Esophagus muscularis mucosa (tissue), 4 donors: ENCODE measurements around the gene STEEP1. TPM values are rescaled to one million over a fixed set of nuclear protein-coding genes. Genes with fewer than 3 reads are reported as not detected.

Source experiments
- DNase-seq: peaks from one replicate; pipeline ENCODE4 v3.0.0-alpha.2; 2017; ENCODE audit errors: extremely low spot score
- H3K27ac ChIP-seq, 4 donors: fragments of 200-600 bp; sonication (generic); replicated peaks in 1 of 4; 1 replicate in 3 of 4; 2 replicates in 1 of 4; pipeline ENCODE4 v1.5.1; 2016 to 2019; ENCODE audit warnings: mild to moderate bottlenecking in 1 of 4
- H3K27me3 ChIP-seq, 4 donors: fragments of 200-600 bp; sonication (generic); one replicate each; pipeline versions ENCODE4 v1.5.1 to v1.6.0; 2016 to 2019
- H3K36me3 ChIP-seq, 4 donors: fragments of 200-600 bp; sonication (generic); one replicate each; pipeline ENCODE4 v1.5.1; 2016 to 2019
- H3K4me1 ChIP-seq, 4 donors: fragments of 200-600 bp; sonication (generic); one replicate each; pipeline ENCODE4 v1.5.1; 2016 to 2019
- H3K4me3 ChIP-seq, 4 donors: fragments of 200-600 bp; sonication (generic); 1 replicate in 2 of 4; 2 replicates in 2 of 4; pipeline ENCODE4 v1.5.1; 2016 to 2019; ENCODE audit warnings: mild to moderate bottlenecking in 4 of 4, moderate library complexity in 1 of 4
- H3K9me3 ChIP-seq, 4 donors: fragments of 200-600 bp; sonication (generic); 1 replicate in 3 of 4; 2 replicates in 1 of 4; pipeline ENCODE4 v1.5.1; 2016 to 2019
- EP300 ChIP-seq: sonication (generic); formaldehyde crosslinking; IDR thresholded peaks from one replicate; pipeline ENCODE4 v1.6.1; 2017; ENCODE audit warnings: antibody characterized with exemption
- POLR2A ChIP-seq: fragments of 450-650 bp; IDR thresholded peaks from one replicate; pipeline ENCODE4 v1.6.1; 2017; ENCODE audit warnings: antibody characterized with exemption, moderate library complexity, mild to moderate bottlenecking, low read depth
- POLR2AphosphoS5 ChIP-seq, 2 donors: sonication (generic); formaldehyde crosslinking; IDR thresholded peaks; one replicate each; pipeline ENCODE4 v1.6.1; 2017; ENCODE audit warnings: antibody characterized with exemption in 2 of 2
- WGBS: methylation state at CpG from one replicate; pipeline ENCODE4 v1.1.5; 2018; 5-methylcytosine and 5-hydroxymethylcytosine counted together
- intact Hi-C: fragments of 100-400 bp; cut with DNase I; formaldehyde crosslinking; loops from one replicate; pipeline ENCODE4 v1.15.1; 2023
- total RNA-seq, 4 donors: library from RNA; depleted of rRNA; stranded (reverse); fragments of >200 nt; gene quantifications; one replicate each; pipeline versions ENCODE4 v1.1.0 to v1.2.1, GENCODE V29; 2016
- TF ChIP-seq, protein P1 (sequence below), 3 experiments: fragments of 200-600 bp in 2 of 3; fragments of 450-650 bp in 1 of 3; sonication (generic) in 2 of 3; IDR thresholded peaks; one replicate each; pipeline ENCODE4 v1.5.1; 2017 to 2019; ENCODE audit warnings: antibody characterized with exemption in 3 of 3, mild to moderate bottlenecking in 2 of 3, moderate library complexity in 1 of 3

The STEEP1 gene
- total RNA-seq, 4 donors from 2014 or later: 18.1 to 24.7 (median 20.6) TPM

DNA sequence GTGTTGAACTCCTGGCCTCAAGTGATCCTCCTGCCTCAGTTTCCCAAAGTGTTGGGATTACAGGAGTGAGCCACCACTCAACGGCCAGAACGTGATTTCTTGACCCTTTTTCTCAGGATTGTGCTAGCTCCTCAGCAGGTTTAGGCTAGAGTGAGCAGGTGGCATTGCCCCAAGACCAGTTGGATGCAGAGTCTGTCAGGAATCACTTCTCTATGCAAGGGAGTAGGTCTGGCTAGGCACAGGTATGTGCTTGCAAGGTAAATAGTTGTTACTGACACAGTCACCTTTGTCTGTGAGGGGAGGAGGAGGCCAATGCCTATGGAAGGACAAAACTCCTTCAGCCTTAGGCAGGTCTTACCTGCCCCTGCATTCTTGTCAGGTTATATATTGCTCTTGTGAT is 72.7 kb downstream of the STEEP1 start:
- Histone ChIP-seq H3K27ac (no peak overlapping the region), H3K4me1 (no peaks in the 10 kb centered on the region), H3K4me3 (no peak overlapping the region), H3K36me3 (no peaks in the 10 kb centered on the region), H3K9me3 (no peaks in the 10 kb centered on the region), H3K27me3 (no peaks in the 10 kb centered on the region)
- 66% methylated on average over 2 of the region's 2 CpGs for WGBS
- TF ChIP-seq, protein P1, sequence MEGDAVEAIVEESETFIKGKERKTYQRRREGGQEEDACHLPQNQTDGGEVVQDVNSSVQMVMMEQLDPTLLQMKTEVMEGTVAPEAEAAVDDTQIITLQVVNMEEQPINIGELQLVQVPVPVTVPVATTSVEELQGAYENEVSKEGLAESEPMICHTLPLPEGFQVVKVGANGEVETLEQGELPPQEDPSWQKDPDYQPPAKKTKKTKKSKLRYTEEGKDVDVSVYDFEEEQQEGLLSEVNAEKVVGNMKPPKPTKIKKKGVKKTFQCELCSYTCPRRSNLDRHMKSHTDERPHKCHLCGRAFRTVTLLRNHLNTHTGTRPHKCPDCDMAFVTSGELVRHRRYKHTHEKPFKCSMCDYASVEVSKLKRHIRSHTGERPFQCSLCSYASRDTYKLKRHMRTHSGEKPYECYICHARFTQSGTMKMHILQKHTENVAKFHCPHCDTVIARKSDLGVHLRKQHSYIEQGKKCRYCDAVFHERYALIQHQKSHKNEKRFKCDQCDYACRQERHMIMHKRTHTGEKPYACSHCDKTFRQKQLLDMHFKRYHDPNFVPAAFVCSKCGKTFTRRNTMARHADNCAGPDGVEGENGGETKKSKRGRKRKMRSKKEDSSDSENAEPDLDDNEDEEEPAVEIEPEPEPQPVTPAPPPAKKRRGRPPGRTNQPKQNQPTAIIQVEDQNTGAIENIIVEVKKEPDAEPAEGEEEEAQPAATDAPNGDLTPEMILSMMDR (IDR thresholded peaks at IDR 0.05): no peak
- no peak for TF ChIP-seq EP300
- no peak for TF ChIP-seq POLR2AphosphoS5 (IDR thresholded peaks at IDR 0.05)
- no peak for TF ChIP-seq POLR2A
- DNase-seq: no peak
- intact Hi-C loops: no loop called here

DNA sequence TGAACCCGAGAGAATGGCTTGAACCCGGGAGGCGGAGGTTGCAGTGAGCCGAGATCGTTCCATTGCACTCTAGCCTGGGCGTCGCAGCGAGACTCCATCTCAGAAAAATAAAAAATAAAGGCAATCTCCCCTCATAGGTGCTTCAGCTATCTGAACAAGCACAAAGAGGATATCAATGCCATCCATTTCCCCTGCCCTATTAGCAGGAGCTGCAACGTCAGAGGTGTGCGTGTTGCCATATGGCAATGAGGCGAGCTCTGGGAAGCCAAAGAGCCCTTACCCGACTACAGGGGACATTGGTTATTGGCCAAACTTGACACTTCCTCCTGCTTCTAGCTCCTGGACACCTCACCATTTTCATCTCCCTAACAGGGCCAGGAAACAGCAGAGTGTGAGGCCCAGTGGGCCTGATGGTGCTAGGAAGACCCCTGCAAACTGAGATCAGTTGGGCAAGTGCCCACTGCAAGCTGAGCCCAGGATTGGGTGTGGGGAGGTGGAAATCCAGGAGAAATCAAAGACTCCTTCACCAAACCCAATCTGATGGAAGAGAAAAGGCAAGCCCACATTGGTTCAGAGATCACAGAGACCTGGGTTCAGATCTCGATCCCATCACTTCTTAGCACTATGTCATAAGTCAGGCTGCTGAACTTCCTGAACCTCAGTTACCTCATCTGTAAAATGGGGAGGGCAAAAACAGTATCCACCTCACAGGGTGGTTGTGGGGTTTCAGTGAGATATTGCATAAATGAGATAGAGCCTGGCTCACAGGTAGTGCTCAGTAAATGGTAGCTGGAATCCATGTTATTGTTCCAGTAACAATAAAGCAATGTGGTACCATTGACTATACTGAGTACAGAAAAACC is 75.8 kb downstream of the STEEP1 start:
- no peak for DNase-seq
- TF ChIP-seq POLR2AphosphoS5 (IDR thresholded peaks at IDR 0.05) (no peak), POLR2A (no peak), EP300 (no peak)
- TF ChIP-seq, protein P1 (IDR thresholded peaks at IDR 0.05): no peak
- H3K4me3 ChIP-seq: no peak overlapping the region
- intact Hi-C loops: no loop called here
- no peaks in the 10 kb centered on the region for H3K4me1 ChIP-seq
- no peaks in the 10 kb centered on the region for H3K36me3 ChIP-seq
- 81% methylated on average over 13 of the region's 13 CpGs for WGBS
- H3K27ac ChIP-seq: no peak overlapping the region
- no peaks in the 10 kb centered on the region for H3K27me3 ChIP-seq
- H3K9me3 ChIP-seq: no peaks in the 10 kb centered on the region

DNA sequence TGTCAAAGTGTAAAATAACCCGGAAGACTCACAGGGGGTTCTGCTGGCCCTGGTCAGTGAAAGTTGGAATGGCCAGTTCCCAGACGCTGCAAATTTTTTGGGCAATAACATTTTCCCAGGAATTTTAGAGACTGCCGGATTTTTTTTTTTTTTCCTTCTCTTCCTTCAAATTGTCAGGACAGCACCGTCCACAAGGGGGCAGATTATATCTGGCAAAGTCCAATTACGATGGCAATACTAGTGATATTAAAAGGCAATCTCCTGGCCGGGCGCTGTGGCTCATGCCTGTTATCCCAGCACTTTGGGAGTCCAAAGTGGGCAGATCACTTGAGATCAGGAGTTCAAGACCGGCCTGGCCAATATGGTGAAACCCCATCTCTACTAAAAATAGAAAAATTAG is 76.5 kb downstream of the STEEP1 start:
- Histone ChIP-seq H3K9me3 (no peaks in the 10 kb centered on the region), H3K4me1 (no peaks in the 10 kb centered on the region), H3K4me3 (no peak overlapping the region), H3K27me3 (no peaks in the 10 kb centered on the region), H3K36me3 (no peaks in the 10 kb centered on the region), H3K27ac (no peak overlapping the region)
- 29% methylated on average over 8 of the region's 8 CpGs for WGBS
- no peak for DNase-seq
- intact Hi-C loops: no loop called here
- TF ChIP-seq POLR2A (no peak), EP300 (no peak)
- TF ChIP-seq, protein P1 (IDR thresholded peaks at IDR 0.05): peak; percentile 43 to 61 (median 55)

Other genes starting within 250 kb of the STEEP1 start
- gene SLC25A43, start 166.1 kb downstream of the STEEP1 start, total RNA-seq: 10 to 100 TPM in 3 of 4 donors, 1 to 10 TPM in 1; 6.6 to 15.4 (median 13.0) TPM
- gene SLC25A5, start 97.0 kb downstream of the STEEP1 start, total RNA-seq: 100 to 1,000 TPM; 268 to 328 (median 299) TPM
- 10 to 100 TPM; 24.5 to 39.9 (median 33.3) TPM for gene UBE2A, start 9.2 kb upstream of the STEEP1 start, total RNA-seq
- 1 to 10 TPM; 3.3 to 6.7 (median 5.3) TPM for gene NKRF, start 41.0 kb upstream of the STEEP1 start, total RNA-seq
- gene SEPTIN6, start 127.8 kb upstream of the STEEP1 start, total RNA-seq: 10 to 100 TPM; 51.5 to 67.2 (median 60.5) TPM
- gene SOWAHD, start 193.2 kb upstream of the STEEP1 start, total RNA-seq: not detected
- 1,000 to 10,000 TPM in 3 of 4 donors, 100 to 1,000 TPM in 1; 593 to 7,104 (median 2,426) TPM for gene RPL39, start 226.2 kb upstream of the STEEP1 start, total RNA-seq